GM23338 (cell line): ENCODE data around the gene SMC1A. TPM values are rescaled to one million over a fixed set of nuclear protein-coding genes. Genes with fewer than 3 reads are reported as not detected.
A peak's percentile ranks its signal among the peaks of the same experiment; 100 is the strongest.

Experiments used
- ATAC-seq: fragments of 200-7000 bp; cut with Tn5 transposase; 3 replicates; pipeline ENCODE4 v1.9.1; 2020
- DNase-seq: peaks from one replicate; pipeline ENCODE4 v3.0.0-alpha.2; 2015; ENCODE audit warnings: low spot score
- H2AFZ ChIP-seq: fragments of 200-600 bp; sonication (generic); 2 replicates; pipeline ENCODE4 v1.8.0; 2016; ENCODE audit warnings: antibody characterized with exemption, mild to moderate bottlenecking, moderate library complexity
- H3F3A ChIP-seq: fragments of 200-600 bp; sonication (generic); replicated peaks from 2 replicates; pipeline ENCODE4 v1.8.0; 2017; ENCODE audit warnings: antibody characterized with exemption, mixed run types, low read depth
- H3K27ac ChIP-seq: fragments of 200-600 bp; sonication (generic); 2 replicates; pipeline ENCODE4 v1.6.1; 2016; ENCODE audit warnings: low read depth
- H3K27me3 ChIP-seq: fragments of 200-600 bp; sonication (generic); 2 replicates; pipeline ENCODE4 v1.8.0; 2016; ENCODE audit warnings: mild to moderate bottlenecking, mixed run types, moderate library complexity; ENCODE audit not compliant: insufficient read depth
- H3K36me3 ChIP-seq: fragments of 200-600 bp; sonication (generic); 2 replicates; pipeline ENCODE4 v1.8.0; 2016; ENCODE audit warnings: mild to moderate bottlenecking; ENCODE audit not compliant: insufficient read depth
- H3K4me1 ChIP-seq: fragments of 200-600 bp; sonication (generic); 2 replicates; pipeline ENCODE4 v1.8.0; 2016; ENCODE audit warnings: mild to moderate bottlenecking, moderate library complexity; ENCODE audit not compliant: insufficient read depth
- H3K4me2 ChIP-seq: fragments of 200-600 bp; sonication (generic); 2 replicates; pipeline ENCODE4 v1.7.1; 2017; ENCODE audit warnings: mixed run types
- H3K4me3 ChIP-seq: fragments of 200-600 bp; sonication (generic); 2 replicates; pipeline ENCODE4 v1.6.1; 2016; ENCODE audit warnings: mixed run types
- H3K79me2 ChIP-seq: fragments of 200-600 bp; sonication (generic); replicated peaks from 2 replicates; pipeline ENCODE4 v1.8.0; 2017; ENCODE audit warnings: mild to moderate bottlenecking; ENCODE audit not compliant: insufficient read depth
- H3K9me2 ChIP-seq: fragments of 200-600 bp; sonication (generic); 2 replicates; pipeline ENCODE4 v1.8.0; 2017; ENCODE audit not compliant: insufficient read depth
- H4K20me1 ChIP-seq: fragments of 200-600 bp; sonication (generic); replicated peaks from 2 replicates; pipeline ENCODE4 v1.8.0; 2017; ENCODE audit warnings: mild to moderate bottlenecking; ENCODE audit not compliant: insufficient read depth
- H3K27ac Mint-ChIP-seq: 2 replicates; pipeline ENCODE4 v1.8.0; 2020; ENCODE audit warnings: inconsistent platforms, mild to moderate bottlenecking, moderate library complexity, mixed read lengths
- H3K27me3 Mint-ChIP-seq: 3 replicates; pipeline ENCODE4 v1.8.0; 2022; ENCODE audit warnings: low read depth, mild to moderate bottlenecking, moderate library complexity, mixed read lengths, inconsistent platforms; ENCODE audit not compliant: insufficient read depth, poor library complexity
- H3K36me3 Mint-ChIP-seq: 3 replicates; pipeline ENCODE4 v1.8.0; 2021; ENCODE audit warnings: low read depth, mild to moderate bottlenecking, inconsistent platforms, moderate library complexity, mixed read lengths
- H3K4me1 Mint-ChIP-seq: 3 replicates; pipeline ENCODE4 v1.8.0; 2020; ENCODE audit warnings: mild to moderate bottlenecking, inconsistent platforms, mixed read lengths
- H3K4me3 Mint-ChIP-seq: 3 replicates; pipeline ENCODE4 v1.8.0; 2021; ENCODE audit warnings: moderate library complexity, mild to moderate bottlenecking, inconsistent platforms, mixed read lengths
- H3K9me3 Mint-ChIP-seq: 3 replicates; pipeline ENCODE4 v1.8.0; 2020; ENCODE audit warnings: moderate library complexity, mild to moderate bottlenecking, inconsistent platforms, mixed read lengths
- CREB1 ChIP-seq: fragments of 250-450 bp; sonication (Bioruptor Pico); IDR thresholded peaks from 2 replicates; pipeline ENCODE4 v1.5.0; 2020; ENCODE audit warnings: low read depth, mild to moderate bottlenecking, moderate library complexity
- EZH2 ChIP-seq: fragments of 200-600 bp; sonication (generic); IDR thresholded peaks from one replicate; pipeline ENCODE4 v1.8.0; 2017; ENCODE audit warnings: antibody characterized with exemption, mild to moderate bottlenecking, low read depth; ENCODE audit not compliant: unreplicated experiment
- JUNB ChIP-seq: IDR thresholded peaks from one replicate; pipeline ENCODE4 v1.6.1; 2016; ENCODE audit warnings: antibody characterized with exemption; ENCODE audit not compliant: unreplicated experiment
- STAT1 ChIP-seq: IDR thresholded peaks from one replicate; pipeline ENCODE4 v1.6.1; 2016; ENCODE audit warnings: antibody characterized with exemption; ENCODE audit not compliant: unreplicated experiment
- ZNF331 ChIP-seq: fragments of 250-450 bp; sonication (Bioruptor Pico); IDR thresholded peaks from 2 replicates; pipeline ENCODE4 v1.5.0; 2020; ENCODE audit warnings: low read depth, mild to moderate bottlenecking, moderate library complexity
- ZNF462 ChIP-seq: fragments of 250-450 bp; sonication (Bioruptor Pico); IDR thresholded peaks from 2 replicates; pipeline ENCODE4 v1.5.0; 2020; ENCODE audit warnings: mild to moderate bottlenecking, moderate library complexity
- polyA plus RNA-seq: library from polyadenylated mRNA; unstranded; fragments of >200 nt; fragmentation: Nextera tagmentation; extraction: Ambion mirVana; gene quantifications from 2 replicates; pipeline ENCODE4 v1.2.1, GENCODE V29; 2016
- total RNA-seq: library from RNA; depleted of rRNA; stranded (reverse); fragments of >200 nt; shearing (Covaris generic); gene quantifications from 2 replicates; pipeline ENCODE4 v1.2.3, GENCODE V29; 2014

The SMC1A gene
- total and polyA plus RNA-seq, 2 experiments from 2014 or later, result 63.3 to 69.0 TPM

- H3K4me2 ChIP-seq, result no peak overlapping the region
- H3K4me3 Mint-ChIP-seq, result no peak overlapping the region
- H4K20me1 ChIP-seq, result no peaks in the 10 kb centered on the region
- no peaks in the 10 kb centered on the region for H3K4me1 ChIP-seq
- no peaks in the 10 kb centered on the region for H3K9me2 ChIP-seq
- H3K4me3 ChIP-seq, result no peak overlapping the region
- H3K79me2 ChIP-seq, result no peaks in the 10 kb centered on the region
- peaks cover 4% of the 10 kb centered on the region; the same call in 2 of the 3 replicates for H3K4me1 Mint-ChIP-seq
- peaks cover 3% of the 10 kb centered on the region for H3K27me3 Mint-ChIP-seq
- no peak overlapping the region for H3K27ac Mint-ChIP-seq
- H3K9me3 Mint-ChIP-seq, result no peaks in the 10 kb centered on the region
- H3K36me3 Mint-ChIP-seq, result peaks cover 15% of the 10 kb centered on the region
- DNase-seq, result no peak
- no peaks in the 10 kb centered on the region for H3F3A ChIP-seq
- H3K27ac ChIP-seq, result no peak overlapping the region
- TF ChIP-seq CREB1 (CRISPR knock-in tag), result no peak
- TF ChIP-seq ZNF462, result no peak
- no peak for TF ChIP-seq ZNF331
- TF ChIP-seq EZH2, result no peak
- TF ChIP-seq STAT1, result no peak
- H3K36me3 ChIP-seq, result no peaks in the 10 kb centered on the region
- no peak for ATAC-seq
- H2AFZ ChIP-seq, result no peak overlapping the region
- no peaks in the 10 kb centered on the region for H3K27me3 ChIP-seq
Observed at GRCh38 chrX:53429755-53430154, 7.3 kb upstream of the SMC1A start.

DNA sequence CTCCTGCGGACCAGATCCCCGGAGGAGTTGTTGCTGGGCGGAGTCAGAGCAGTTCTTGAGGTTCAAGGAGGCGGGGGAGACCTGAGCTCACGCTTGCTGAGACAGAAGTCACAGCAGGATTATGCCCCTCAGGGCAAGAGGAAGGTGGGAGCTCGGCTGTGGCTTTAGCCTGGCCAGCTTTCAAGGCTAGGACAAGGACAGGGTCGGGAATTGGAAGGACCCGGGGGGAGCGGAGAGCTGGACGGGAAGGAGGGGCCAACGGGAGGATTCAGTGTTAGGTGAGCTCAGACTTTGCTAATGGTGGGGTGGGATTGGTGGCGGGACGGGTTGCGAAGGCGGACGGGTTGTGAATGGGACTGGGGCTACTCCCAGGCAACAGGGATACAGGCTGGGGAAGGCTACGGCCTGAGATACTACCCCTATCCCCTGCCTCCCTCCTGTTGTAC, 430 bp upstream of the SMC1A start, which contains the start of gene RIBC1:
TSS of gene RIBC1 (plus strand) at position 13 of the 446 bp plus-strand sequence. CDS start 3,404 bp downstream, outside the sequence.
- H3K9me2 ChIP-seq, result no peaks in the 10 kb centered on the region
- Mint-ChIP-seq H3K4me3 (peak within 1 kb of the TSS; percentile 99), H3K36me3 (peaks cover 10% of the 10 kb centered on the region; the same call in 2 of the 3 replicates), H3K27ac (peak within 1 kb of the TSS; percentile 99), H3K9me3 (no peaks in the 10 kb centered on the region), H3K27me3 (peaks cover 7% of the 10 kb centered on the region), H3K4me1 (peaks cover 12% of the 10 kb centered on the region)
- no peaks in the 10 kb centered on the region for H3K36me3 ChIP-seq
- H3K27ac ChIP-seq, result peak within 1 kb of the TSS; percentile 97
- peaks cover 39% of the 10 kb centered on the region for H3K79me2 ChIP-seq
- peak within 1 kb of the TSS; percentile 79 for H3K4me2 ChIP-seq
- ATAC-seq, result peak; percentile 72
- peak within 1 kb of the TSS; percentile 82 for H3K4me3 ChIP-seq
- peak within 1 kb of the TSS; percentile 93 for H2AFZ ChIP-seq
- no peaks in the 10 kb centered on the region for H3K27me3 ChIP-seq
- no peaks in the 10 kb centered on the region; the same call in 1 of the 2 replicates for H4K20me1 ChIP-seq
- no peak for DNase-seq
- H3K4me1 ChIP-seq, result peaks cover 5% of the 10 kb centered on the region; the same call in 1 of the 2 replicates
- H3F3A ChIP-seq, result no peaks in the 10 kb centered on the region
- no peak for TF ChIP-seq ZNF462
- no peak for TF ChIP-seq JUNB
- no peak for TF ChIP-seq STAT1
- TF ChIP-seq CREB1 (CRISPR knock-in tag), result no peak
